K562 (cell line): ENCODE measurements around the gene ZKSCAN3. TPM values are rescaled to one million over a fixed set of nuclear protein-coding genes. Genes with fewer than 3 reads are reported as not detected.

ENCODE experiments used
- HBP1 ChIP-seq: fragments of 450-650 bp; formaldehyde crosslinking; IDR thresholded peaks from 2 replicates; pipeline ENCODE4 v1.4.0; 2022; ENCODE audit warnings: missing genetic modification characterization
- HINFP ChIP-seq: fragments of 450-650 bp; conservative IDR thresholded peaks from 2 replicates; pipeline ENCODE4 v1.6.1; 2016; ENCODE audit warnings: missing genetic modification characterization, low read depth, mild to moderate bottlenecking, control low read depth, missing compliant biosample characterization
- KHSRP ChIP-seq: fragments of 450-650 bp; IDR thresholded peaks from 2 replicates; pipeline ENCODE4 v1.6.1; 2017
- MITF ChIP-seq: IDR thresholded peaks from 2 replicates; pipeline ENCODE4 v1.6.1; 2014; ENCODE audit warnings: antibody characterized with exemption
- SFPQ ChIP-seq: fragments of 200-400 bp; formaldehyde crosslinking; IDR thresholded peaks from 2 replicates; pipeline ENCODE4 v1.6.1; 2017; ENCODE audit warnings: mild to moderate bottlenecking, low read depth, low read length, moderate library complexity
- STAT5A ChIP-seq: IDR thresholded peaks from 2 replicates; pipeline ENCODE4 v1.6.1; 2012; ENCODE audit warnings: low read length, inconsistent platforms, borderline replicate concordance
- TAF1 ChIP-seq: IDR thresholded peaks from 2 replicates; pipeline ENCODE4 v1.6.1; 2011; ENCODE audit warnings: mild to moderate bottlenecking, low read length, moderate library complexity; ENCODE audit not compliant: insufficient read depth, control insufficient read depth, severe bottlenecking; ENCODE audit errors: extremely low read depth
- TAF9B ChIP-seq: fragments of 450-650 bp; IDR thresholded peaks from 2 replicates; pipeline ENCODE4 v1.6.1; 2018; ENCODE audit warnings: mild to moderate bottlenecking; ENCODE audit not compliant: partially characterized antibody
- TBP ChIP-seq: optimal IDR thresholded peaks from 2 replicates; pipeline ENCODE3; 2011; ENCODE audit warnings: low read depth, low read length, improper control_type of control experiment
- ZBTB11 ChIP-seq, 3 experiments: fragments of 200-800 bp in 1 of 3; fragments of 250-450 bp in 1 of 3; fragments of 450-650 bp in 1 of 3; sonication (Bioruptor Pico) in 1 of 3; sonication (Bioruptor generic) in 1 of 3; formaldehyde crosslinking in 1 of 3; IDR thresholded peaks; 2 replicates each; pipeline versions ENCODE4 v1.6.1 to v1.8.0; 2016 to 2022; ENCODE audit warnings: mild to moderate bottlenecking in 2 of 3, missing genetic modification characterization in 2 of 3, missing compliant biosample characterization in 1 of 3, moderate library complexity in 1 of 3
- ZNF280B ChIP-seq: fragments of 250-450 bp; sonication (Bioruptor Pico); IDR thresholded peaks from 2 replicates; pipeline ENCODE4 v1.5.1; 2021; ENCODE audit warnings: mild to moderate bottlenecking
- ZNF395 ChIP-seq: fragments of 200-800 bp; sonication (Bioruptor generic); IDR thresholded peaks from 2 replicates; pipeline ENCODE4 v1.6.1; 2017; ENCODE audit warnings: missing genetic modification characterization, missing compliant biosample characterization
- polyA plus RNA-seq, 8 experiments: library from polyadenylated mRNA; depleted of rRNA in 4 of 8; stranded (reverse) in 5 of 8; unstranded in 3 of 8; fragments of >200 nt; fragmentation: Nextera tagmentation in 2 of 8; fragmentation: Illumina TruSeq in 1 of 8; extraction: Ambion mirVana in 2 of 8; extraction: Trizol in 1 of 8; gene quantifications; 2 replicates each; pipeline versions ENCODE4 v1.2.1 to v1.2.3, GENCODE V29; 2011 to 2014; ENCODE audit warnings: inconsistent platforms in 1 of 8, missing spikeins in 1 of 8
- total RNA-seq, 7 experiments: library from RNA; depleted of rRNA in 6 of 7; stranded (reverse); fragments of >200 nt in 6 of 7; fragmentation: Illumina TruSeq in 2 of 7; extraction: Trizol in 2 of 7; gene quantifications; 2 replicates each; pipeline versions ENCODE4 v1.2.1 to v1.2.3, GENCODE V29; 2011 to 2021; ENCODE audit warnings: low replicate concordance in 1 of 7

Gene ZKSCAN3
- total and polyA plus RNA-seq, 9 of the 15 experiments (the other 6 are each of a cell fraction or from before 2014, with no cell fraction given): 3.0 to 12.4 (median 10.2) TPM

- TF ChIP-seq HBP1 (CRISPR knock-in tag) (peak; percentile 97), TAF9B (peak; percentile 63), KHSRP (peak; percentile 56; the same call in 1 of the 2 replicates), SFPQ (no peak), HINFP (peak; percentile 81), TBP (no peak), ZNF280B (CRISPR knock-in tag) (no peak), STAT5A (no peak), MITF (no peak), ZBTB11 (CRISPR knock-in tag; IDR thresholded peaks at IDR 0.05) (no peak), TAF1 (no peak), ZNF395 (CRISPR knock-in tag) (peak; percentile 10; the same call in 1 of the 2 replicates)
These were observed 1.8 kb downstream of the ZKSCAN3 start (continued) for GRCh38 chr6:28351493-28351925.
